NCI-H510A (cell line): ENCODE measurements around the gene TMEM82.

Experiments
- DNase-seq: peaks from one replicate; lab custom pipeline; 2025; lab: John Stamatoyannopoulos, UW

Gene TMEM82

GRCh38 chr1:15720861-15721260, 21.4 kb upstream of the TMEM82 start:
- DNase-seq, result no peak

DNA sequence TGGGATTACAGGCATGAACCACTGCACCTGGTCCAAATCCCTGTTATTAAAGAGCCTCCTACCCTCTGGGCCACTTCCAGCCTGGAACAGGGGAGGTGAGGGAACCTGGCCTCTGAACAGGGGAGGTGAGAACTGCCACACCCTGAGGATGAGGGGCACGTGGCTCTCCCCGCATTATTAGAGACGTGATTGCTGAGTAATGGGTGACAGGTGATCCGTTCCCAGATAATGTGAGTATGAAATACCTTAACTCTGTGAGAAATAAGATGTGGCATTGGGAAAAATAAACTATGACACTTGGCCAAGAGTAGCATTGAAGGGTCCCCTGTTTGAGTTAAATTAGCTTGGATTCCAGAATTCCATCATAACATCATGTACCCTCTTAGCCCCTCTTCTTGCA, 19.9 kb upstream of the TMEM82 start:
- no peak for DNase-seq

GRCh38 chr1:15722836-15723532, 19.3 kb upstream of the TMEM82 start:
- no peak for DNase-seq

GRCh38 chr1:15723631-15724246, 18.6 kb upstream of the TMEM82 start:
- no peak for DNase-seq

- no peak for DNase-seq
These were observed 17.1 kb upstream of the TMEM82 start for GRCh38 chr1:15724949-15725880.

- no peak for DNase-seq
These were observed 15.8 kb upstream of the TMEM82 start for GRCh38 chr1:15726508-15726907.

- DNase-seq, result no peak
These were observed 15.3 kb upstream of the TMEM82 start for GRCh38 chr1:15727021-15727420.

DNA sequence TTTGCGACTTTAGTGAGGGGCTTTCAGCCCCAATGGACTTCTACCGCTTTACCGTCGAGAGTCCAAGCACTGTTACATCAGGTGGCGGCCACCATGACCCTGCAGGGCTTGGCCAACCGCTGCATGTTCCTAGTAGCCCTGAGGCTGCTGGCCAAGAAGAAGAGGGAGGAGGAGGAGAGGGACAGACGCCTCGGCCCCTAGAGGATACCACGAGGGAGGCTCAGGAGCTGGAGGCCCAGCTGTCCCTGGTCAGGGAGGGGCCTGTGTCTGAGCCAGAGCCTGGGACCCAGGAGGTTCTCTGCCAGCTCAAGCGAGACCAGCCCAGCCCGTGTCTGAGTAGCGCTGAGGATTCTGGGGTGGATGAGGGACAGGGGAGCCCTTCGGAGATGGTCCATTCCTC, 14.9 kb upstream of the TMEM82 start:
- DNase-seq, result no peak

DNA sequence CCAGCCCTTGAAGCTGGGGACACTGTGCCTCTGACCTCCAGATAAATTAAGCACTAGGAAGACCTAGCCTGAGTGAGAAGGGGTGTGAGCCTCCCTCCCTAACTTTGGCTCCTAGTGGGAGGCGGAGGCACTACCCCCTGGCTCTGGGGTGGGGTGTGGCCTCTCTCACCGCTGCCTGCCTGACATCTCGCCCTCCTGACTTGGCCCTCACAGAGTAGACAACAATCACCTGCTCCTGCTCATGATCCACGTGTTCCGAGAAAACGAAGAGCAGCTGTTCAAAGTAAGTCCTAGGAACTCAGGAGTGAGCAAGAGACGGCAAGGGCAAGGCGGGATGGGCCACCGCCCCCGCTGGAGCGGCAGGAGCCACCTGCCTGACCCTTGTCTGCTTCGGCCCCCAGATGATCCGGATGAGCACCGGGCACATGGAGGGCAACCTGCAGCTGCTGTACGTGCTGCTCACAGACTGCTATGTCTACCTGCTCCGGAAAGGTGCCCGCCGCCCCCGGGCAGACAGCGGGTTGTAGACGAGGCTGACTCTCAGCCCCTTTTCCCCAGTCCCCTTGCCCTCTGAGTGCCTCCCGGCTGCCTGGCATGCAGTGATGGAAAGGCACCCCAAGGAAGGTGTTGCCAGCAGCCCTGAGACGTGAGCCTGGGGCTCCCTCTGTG, 14.3 kb upstream of the TMEM82 start:
- DNase-seq, result no peak

- DNase-seq, result no peak
These were observed 13.2 kb upstream of the TMEM82 start for GRCh38 chr1:15728937-15729657.

- DNase-seq, result no peak
These were observed 11.9 kb upstream of the TMEM82 start for GRCh38 chr1:15730423-15730822.

DNA sequence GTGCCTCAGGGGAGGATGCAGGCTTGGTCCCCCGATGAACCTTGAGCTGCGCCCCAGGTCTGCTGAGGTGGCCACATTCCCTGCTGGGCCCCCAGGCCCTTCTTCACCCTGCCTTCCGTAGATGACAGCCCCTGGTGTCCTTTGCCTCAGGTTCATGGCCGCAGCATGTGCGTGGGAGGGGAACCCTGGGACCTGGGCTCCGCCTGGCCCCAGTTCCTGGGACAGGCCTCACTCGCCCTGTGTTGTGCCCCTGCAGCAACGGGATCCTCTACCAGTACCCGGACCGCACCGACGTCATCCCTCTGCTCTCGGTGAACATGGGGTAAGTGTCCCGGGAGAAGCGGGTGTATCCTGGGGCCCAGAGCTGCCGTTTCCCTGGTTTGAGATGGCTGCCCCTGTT, 11.4 kb upstream of the TMEM82 start:
- no peak for DNase-seq

DNA sequence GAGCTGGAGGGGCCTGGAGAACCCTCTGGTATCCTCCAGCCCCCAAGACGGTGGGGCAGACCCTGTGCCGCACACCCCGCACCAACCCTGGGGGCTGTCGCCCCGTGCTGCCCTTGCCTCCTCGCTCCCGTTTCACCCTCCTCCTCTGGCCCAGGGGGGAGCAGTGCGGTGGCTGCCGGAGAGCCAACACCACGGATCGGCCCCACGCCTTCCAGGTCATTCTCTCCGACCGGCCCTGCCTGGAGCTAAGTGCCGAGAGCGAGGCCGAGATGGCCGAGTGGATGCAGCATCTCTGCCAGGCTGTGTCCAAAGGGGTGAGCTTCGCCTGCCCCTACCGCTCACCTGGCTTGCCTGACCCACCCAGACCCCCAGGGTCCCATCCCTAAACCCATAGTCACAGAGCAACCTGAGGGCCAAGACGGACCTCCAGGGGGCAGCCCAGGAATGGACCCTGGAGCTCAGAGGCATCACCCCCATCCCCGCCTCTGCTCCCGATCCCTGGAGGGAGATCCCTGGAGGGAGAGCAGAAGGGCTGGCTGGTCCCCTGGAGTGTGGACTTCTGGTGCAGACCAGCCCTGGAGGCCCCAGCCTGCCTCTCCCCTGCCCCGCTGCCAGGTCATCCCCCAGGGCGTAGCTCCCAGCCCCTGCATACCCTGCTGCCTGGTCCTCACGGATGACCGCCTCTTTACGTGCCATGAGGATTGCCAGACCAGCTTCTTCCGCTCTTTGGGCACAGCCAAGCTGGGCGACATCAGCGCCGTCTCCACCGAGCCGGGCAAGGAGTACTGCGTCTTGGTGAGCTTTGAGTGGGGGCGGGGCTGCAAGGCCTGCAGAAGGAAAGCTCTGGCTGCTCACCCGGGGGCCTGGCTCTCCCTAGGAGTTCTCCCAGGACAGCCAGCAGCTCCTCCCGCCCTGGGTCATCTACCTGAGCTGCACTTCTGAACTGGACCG, 10.3 kb upstream of the TMEM82 start:
- no peak for DNase-seq

DNA sequence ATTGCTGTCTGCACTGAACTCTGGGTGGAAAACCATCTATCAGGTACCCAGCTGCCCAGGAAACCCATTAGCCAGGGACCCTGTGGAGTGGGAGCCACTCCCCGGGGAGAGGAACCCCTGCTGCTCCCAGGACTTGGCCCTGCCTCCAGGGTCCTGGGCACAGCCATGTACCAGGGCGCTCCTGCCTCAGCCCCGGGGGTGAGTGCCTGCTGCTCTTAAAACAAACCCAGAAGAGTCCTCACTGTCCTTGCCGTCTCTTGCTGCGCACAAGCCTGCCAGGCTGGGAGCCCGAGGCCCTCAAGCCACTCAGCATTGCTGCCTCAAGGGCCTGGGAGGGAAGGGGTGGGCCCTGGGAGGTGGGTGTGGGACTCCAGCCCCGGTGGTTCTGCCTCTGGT, 9.6 kb upstream of the TMEM82 start:
- no peak for DNase-seq

DNA sequence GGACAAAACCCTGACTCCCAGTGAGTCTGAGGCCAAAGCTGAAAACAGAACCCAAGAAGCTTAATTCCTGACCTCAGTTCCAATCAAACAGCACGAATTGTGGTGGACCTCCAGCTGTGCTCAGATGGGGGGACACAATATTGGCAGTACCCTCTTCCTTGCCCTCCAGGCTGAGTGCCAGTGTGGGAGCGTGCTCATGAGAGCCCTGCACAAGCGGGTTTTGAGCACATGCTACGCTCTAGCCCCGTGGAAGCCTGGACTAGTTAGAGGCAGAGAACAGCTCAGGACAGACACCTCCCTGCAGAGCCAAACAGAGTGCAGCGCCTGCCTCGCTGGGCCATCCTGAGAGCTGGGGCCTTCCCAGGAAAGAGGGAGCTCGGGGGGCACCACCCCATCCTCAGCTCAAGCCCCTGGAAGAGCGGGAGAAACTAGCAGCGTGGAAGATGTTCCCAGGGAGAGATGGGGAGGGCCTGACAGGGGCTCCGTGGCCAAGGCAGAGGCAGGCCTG, 9.0 kb upstream of the TMEM82 start:
- no peak for DNase-seq

GRCh38 chr1:15733726-15734226, 8.5 kb upstream of the TMEM82 start:
- no peak for DNase-seq

DNA sequence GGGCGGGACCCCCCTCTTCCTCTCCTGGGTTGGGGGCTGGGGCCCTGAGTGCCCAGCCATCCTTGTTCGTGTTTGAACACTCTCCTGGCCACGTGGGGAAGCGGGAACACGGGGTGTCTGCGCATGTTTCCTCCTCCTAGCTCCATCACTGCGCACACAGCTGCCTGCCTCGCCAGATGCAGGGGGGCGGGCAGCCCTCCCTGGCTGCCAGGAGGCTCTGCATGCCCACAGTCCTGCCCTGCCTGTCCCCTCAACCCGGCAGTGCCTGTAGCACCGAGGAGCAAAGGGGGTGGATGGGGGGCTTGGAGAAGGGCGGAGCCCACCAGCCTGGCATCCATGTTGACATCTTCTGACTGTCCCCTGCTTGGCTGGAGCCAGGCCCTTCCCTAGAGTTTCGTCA, 8.0 kb upstream of the TMEM82 start:
- DNase-seq, result no peak

- no peak for DNase-seq
These were observed 7.4 kb upstream of the TMEM82 start for GRCh38 chr1:15734901-15735300.

DNA sequence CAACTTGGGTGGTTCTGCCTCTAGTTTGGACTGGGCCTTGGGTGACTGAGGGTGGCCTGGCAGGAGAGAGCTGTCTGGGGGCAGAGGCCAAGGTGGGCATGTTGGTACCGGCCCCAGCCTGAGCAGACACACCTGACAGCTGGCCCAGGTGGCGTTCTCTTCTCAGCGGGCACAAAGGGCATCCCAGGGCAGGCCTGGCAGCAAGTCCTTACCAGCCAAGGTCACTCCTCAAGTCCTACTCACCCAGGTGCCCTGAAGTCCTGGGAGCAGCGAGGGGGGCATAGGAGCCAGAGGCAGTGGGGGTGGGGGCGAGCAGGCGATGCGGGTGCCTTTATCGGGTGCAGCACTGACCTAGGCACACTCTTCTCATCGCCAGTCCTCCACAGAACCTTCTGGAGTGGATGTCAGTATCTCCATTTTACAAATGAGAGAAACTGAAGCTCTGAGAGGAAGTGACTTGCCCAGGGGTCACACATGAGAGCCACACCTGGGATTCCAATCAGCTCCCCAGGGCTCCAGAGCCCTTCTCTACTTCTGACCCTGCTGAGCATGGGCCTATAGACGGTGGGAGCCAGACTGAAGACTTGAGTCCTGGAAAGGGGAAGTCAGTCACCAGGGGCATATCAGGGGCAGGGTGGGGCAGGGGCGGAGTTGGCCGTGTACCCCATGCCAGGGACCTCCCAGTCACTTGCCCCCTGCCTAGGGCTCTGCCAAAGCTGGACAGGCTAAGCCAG, 6.8 kb upstream of the TMEM82 start:
- no peak for DNase-seq
